ENCODE measurements around the gene ZSCAN22. TPM values are rescaled to one million over a fixed set of nuclear protein-coding genes. Genes with fewer than 3 reads are reported as not detected.
A peak's percentile ranks its signal among the peaks of the same experiment; 100 is the strongest.

Gene ZSCAN22
- total and polyA plus RNA-seq, 2 of the 13 experiments (the other 11 are each of a cell fraction or from before 2014, with no cell fraction given), result 2.5 to 3.5 TPM

DNA sequence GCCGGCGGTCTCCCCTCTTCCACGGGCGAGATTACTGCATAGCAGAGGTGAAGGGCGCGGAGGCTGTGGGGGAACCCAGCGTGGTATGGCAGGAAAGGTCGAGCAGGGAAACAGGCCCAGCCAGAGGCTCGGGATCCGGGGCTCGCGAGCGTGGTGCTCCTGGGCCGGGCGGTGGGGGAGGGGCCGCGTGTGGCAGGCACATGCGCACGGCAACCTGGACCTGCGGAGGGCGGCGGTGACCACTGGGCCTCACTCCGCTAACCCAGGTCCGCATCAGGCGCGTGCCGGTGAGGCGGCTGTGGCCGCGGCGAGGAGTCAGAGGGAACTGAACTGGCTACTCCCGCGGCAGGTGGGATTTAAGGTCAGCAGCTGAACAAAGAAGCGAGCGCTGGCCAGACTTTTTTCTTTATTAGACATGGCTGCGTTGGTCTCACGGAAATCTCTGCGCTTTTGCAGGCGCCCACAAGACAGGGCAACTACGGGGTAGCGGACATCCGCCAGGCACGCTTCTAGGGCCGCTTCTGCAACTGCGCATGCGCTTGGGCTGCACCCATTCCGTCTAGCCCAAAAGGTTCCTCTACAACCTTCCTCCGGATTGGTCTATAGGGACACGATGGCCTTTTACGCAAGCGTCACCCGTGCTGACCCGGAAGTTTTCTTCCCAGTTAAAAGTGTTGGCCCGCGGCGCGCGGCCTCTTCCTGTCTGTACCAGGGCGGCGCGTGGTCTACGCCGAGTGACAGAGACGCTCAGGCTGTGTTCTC is 60.0 kb downstream of the ZSCAN22 start, which contains the start of gene RPS5 (continued):
- TF ChIP-seq ZNF350 (CRISPR knock-in tag; IDR thresholded peaks at IDR 0.05; ENCODE audit: borderline replicate concordance, low read depth) (peak; percentile 87), ZNF225 (CRISPR knock-in tag; IDR thresholded peaks at IDR 0.05) (peak; percentile 86; the same call in 1 of the 2 replicates), ZSCAN22 (CRISPR knock-in tag; IDR thresholded peaks at IDR 0.05) (no peak), RFX5 (IDR thresholded peaks at IDR 0.05; ENCODE audit: low read depth, low read length) (0 out of 2 replicates have a peak, but pooled peaks have one; percentile 29), HDAC2 (CRISPR knock-in tag; IDR thresholded peaks at IDR 0.05) (peak; percentile 36; the same call in 1 of the 2 replicates), MTF1 (CRISPR knock-in tag; IDR thresholded peaks at IDR 0.05) (no peak), FOXK1 (CRISPR knock-in tag; IDR thresholded peaks at IDR 0.05; ENCODE audit: borderline replicate concordance, low read depth) (peak; percentile 86), SNAPC2 (CRISPR knock-in tag; IDR thresholded peaks at IDR 0.05) (no peak)
- TF ChIP-seq, protein P1, sequence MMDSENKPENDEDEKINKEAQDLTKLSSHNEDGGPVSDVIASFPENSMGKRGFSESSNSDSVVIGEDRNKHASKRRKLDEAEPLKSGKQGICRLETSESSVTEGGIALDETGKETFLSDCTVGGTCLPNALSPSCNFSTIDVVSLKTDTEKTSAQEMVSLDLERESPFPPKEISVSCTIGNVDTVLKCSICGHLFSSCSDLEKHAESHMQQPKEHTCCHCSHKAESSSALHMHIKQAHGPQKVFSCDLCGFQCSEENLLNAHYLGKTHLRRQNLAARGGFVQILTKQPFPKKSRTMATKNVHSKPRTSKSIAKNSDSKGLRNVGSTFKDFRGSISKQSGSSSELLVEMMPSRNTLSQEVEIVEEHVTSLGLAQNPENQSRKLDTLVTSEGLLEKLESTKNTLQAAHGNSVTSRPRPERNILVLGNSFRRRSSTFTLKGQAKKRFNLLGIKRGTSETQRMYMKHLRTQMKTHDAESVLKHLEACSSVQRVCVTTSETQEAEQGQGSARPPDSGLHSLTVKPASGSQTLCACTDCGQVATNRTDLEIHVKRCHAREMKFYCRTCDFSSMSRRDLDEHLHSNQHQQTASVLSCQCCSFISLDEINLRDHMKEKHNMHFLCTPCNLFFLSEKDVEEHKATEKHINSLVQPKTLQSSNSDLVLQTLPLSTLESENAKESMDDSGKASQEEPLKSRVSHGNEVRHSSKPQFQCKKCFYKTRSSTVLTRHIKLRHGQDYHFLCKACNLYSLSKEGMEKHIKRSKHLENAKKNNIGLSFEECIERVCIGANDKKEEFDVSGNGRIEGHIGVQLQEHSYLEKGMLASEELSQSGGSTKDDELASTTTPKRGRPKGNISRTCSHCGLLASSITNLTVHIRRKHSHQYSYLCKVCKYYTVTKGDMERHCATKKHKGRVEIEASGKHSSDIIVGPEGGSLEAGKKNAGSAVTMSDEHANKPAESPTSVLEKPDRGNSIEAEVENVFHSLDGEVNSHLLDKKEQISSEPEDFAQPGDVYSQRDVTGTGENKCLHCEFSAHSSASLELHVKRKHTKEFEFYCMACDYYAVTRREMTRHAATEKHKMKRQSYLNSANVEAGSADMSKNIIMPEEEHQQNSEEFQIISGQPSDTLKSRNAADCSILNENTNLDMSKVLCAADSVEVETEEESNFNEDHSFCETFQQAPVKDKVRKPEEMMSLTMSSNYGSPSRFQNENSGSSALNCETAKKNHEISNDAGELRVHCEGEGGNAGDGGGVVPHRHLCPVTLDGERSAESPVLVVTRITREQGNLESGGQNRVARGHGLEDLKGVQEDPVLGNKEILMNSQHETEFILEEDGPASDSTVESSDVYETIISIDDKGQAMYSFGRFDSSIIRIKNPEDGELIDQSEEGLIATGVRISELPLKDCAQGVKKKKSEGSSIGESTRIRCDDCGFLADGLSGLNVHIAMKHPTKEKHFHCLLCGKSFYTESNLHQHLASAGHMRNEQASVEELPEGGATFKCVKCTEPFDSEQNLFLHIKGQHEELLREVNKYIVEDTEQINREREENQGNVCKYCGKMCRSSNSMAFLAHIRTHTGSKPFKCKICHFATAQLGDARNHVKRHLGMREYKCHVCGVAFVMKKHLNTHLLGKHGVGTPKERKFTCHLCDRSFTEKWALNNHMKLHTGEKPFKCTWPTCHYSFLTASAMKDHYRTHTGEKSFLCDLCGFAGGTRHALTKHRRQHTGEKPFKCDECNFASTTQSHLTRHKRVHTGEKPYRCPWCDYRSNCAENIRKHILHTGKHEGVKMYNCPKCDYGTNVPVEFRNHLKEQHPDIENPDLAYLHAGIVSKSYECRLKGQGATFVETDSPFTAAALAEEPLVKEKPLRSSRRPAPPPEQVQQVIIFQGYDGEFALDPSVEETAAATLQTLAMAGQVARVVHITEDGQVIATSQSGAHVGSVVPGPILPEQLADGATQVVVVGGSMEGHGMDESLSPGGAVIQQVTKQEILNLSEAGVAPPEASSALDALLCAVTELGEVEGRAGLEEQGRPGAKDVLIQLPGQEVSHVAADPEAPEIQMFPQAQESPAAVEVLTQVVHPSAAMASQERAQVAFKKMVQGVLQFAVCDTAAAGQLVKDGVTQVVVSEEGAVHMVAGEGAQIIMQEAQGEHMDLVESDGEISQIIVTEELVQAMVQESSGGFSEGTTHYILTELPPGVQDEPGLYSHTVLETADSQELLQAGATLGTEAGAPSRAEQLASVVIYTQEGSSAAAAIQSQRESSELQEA (CRISPR knock-in tag; IDR thresholded peaks at IDR 0.05; ENCODE audit: not compliant biosample characterization), result peak; percentile 87
- TF ChIP-seq, protein P2, sequence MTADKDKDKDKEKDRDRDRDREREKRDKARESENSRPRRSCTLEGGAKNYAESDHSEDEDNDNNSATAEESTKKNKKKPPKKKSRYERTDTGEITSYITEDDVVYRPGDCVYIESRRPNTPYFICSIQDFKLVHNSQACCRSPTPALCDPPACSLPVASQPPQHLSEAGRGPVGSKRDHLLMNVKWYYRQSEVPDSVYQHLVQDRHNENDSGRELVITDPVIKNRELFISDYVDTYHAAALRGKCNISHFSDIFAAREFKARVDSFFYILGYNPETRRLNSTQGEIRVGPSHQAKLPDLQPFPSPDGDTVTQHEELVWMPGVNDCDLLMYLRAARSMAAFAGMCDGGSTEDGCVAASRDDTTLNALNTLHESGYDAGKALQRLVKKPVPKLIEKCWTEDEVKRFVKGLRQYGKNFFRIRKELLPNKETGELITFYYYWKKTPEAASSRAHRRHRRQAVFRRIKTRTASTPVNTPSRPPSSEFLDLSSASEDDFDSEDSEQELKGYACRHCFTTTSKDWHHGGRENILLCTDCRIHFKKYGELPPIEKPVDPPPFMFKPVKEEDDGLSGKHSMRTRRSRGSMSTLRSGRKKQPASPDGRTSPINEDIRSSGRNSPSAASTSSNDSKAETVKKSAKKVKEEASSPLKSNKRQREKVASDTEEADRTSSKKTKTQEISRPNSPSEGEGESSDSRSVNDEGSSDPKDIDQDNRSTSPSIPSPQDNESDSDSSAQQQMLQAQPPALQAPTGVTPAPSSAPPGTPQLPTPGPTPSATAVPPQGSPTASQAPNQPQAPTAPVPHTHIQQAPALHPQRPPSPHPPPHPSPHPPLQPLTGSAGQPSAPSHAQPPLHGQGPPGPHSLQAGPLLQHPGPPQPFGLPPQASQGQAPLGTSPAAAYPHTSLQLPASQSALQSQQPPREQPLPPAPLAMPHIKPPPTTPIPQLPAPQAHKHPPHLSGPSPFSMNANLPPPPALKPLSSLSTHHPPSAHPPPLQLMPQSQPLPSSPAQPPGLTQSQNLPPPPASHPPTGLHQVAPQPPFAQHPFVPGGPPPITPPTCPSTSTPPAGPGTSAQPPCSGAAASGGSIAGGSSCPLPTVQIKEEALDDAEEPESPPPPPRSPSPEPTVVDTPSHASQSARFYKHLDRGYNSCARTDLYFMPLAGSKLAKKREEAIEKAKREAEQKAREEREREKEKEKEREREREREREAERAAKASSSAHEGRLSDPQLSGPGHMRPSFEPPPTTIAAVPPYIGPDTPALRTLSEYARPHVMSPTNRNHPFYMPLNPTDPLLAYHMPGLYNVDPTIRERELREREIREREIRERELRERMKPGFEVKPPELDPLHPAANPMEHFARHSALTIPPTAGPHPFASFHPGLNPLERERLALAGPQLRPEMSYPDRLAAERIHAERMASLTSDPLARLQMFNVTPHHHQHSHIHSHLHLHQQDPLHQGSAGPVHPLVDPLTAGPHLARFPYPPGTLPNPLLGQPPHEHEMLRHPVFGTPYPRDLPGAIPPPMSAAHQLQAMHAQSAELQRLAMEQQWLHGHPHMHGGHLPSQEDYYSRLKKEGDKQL (CRISPR knock-in tag; IDR thresholded peaks at IDR 0.05; ENCODE audit: low read depth), result no peak
- TF ChIP-seq, protein P3, sequence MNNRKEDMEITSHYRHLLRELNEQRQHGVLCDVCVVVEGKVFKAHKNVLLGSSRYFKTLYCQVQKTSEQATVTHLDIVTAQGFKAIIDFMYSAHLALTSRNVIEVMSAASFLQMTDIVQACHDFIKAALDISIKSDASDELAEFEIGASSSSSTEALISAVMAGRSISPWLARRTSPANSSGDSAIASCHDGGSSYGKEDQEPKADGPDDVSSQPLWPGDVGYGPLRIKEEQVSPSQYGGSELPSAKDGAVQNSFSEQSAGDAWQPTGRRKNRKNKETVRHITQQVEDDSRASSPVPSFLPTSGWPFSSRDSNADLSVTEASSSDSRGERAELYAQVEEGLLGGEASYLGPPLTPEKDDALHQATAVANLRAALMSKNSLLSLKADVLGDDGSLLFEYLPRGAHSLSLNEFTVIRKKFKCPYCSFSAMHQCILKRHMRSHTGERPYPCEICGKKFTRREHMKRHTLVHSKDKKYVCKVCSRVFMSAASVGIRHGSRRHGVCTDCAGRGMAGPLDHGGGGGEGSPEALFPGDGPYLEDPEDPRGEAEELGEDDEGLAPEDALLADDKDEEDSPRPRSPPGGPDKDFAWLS (CRISPR knock-in tag; IDR thresholded peaks at IDR 0.05; ENCODE audit: borderline replicate concordance), result peak; percentile 96; the same call in 1 of the 2 replicates
